Activated naive CD8-positive, alpha-beta T cell treated with anti-CD3 and anti-CD28 coated beads for 36 hours (primary cell): ENCODE measurements around the gene SNX1. TPM values are rescaled to one million over a fixed set of nuclear protein-coding genes. Genes with fewer than 3 reads are reported as not detected.
"Not testable (repeated sequence)": the region's sequence is repeated elsewhere in the genome, so short reads cannot be mapped to it uniquely, and the experiment has no call there.

Experiments used
- DNase-seq: peaks from one replicate; pipeline ENCODE4 v3.0.0; 2021
- H3K27ac Mint-ChIP-seq: one replicate; pipeline ENCODE4 v1.8.0; 2022; ENCODE audit warnings: mild to moderate bottlenecking, moderate library complexity, mixed read lengths
- H3K27me3 Mint-ChIP-seq: one replicate; pipeline ENCODE4 v1.8.0; 2022; ENCODE audit warnings: mild to moderate bottlenecking, mixed read lengths
- H3K36me3 Mint-ChIP-seq: one replicate; pipeline ENCODE4 v1.8.0; 2021; ENCODE audit warnings: mild to moderate bottlenecking, mixed read lengths
- H3K4me1 Mint-ChIP-seq: one replicate; pipeline ENCODE4 v1.8.0; 2021; ENCODE audit warnings: mixed read lengths
- H3K4me3 Mint-ChIP-seq: one replicate; pipeline ENCODE4 v1.8.0; 2022; ENCODE audit warnings: mild to moderate bottlenecking, moderate library complexity, mixed read lengths
- H3K9me3 Mint-ChIP-seq: one replicate; pipeline ENCODE4 v1.8.0; 2022; ENCODE audit warnings: mixed read lengths
- total RNA-seq, 2 experiments: library from RNA; stranded (reverse); gene quantifications; one replicate each; pipeline ENCODE4 v1.2.3, GENCODE V29; 2021

Gene SNX1
- total RNA-seq, 2 experiments from 2014 or later, result 79.8 to 88.6 TPM

- peaks cover 5% of the 10 kb centered on the region for H3K36me3 Mint-ChIP-seq
- H3K4me1 Mint-ChIP-seq, result peaks cover 7% of the 10 kb centered on the region
- no peak for DNase-seq
- H3K27me3 Mint-ChIP-seq, result no peaks in the 10 kb centered on the region
- no peaks in the 10 kb centered on the region for H3K9me3 Mint-ChIP-seq
- no peak overlapping the region for H3K4me3 Mint-ChIP-seq
- H3K27ac Mint-ChIP-seq, result no peak overlapping the region
Observed at GRCh38 chr15:64068133-64068532, 27.6 kb upstream of the SNX1 start.

GRCh38 chr15:64070106-64070505 is 25.7 kb upstream of the SNX1 start:
- H3K27me3 Mint-ChIP-seq, result no peaks in the 10 kb centered on the region
- H3K4me1 Mint-ChIP-seq, result peaks cover 7% of the 10 kb centered on the region
- peaks cover 7% of the 10 kb centered on the region for H3K36me3 Mint-ChIP-seq
- H3K27ac Mint-ChIP-seq, result no peak overlapping the region
- H3K9me3 Mint-ChIP-seq, result no peaks in the 10 kb centered on the region
- H3K4me3 Mint-ChIP-seq, result no peak overlapping the region
- DNase-seq, result no peak

GRCh38 chr15:64070965-64071851 is 24.6 kb upstream of the SNX1 start:
- Mint-ChIP-seq H3K27me3 (no peaks in the 10 kb centered on the region), H3K4me3 (no peak overlapping the region), H3K36me3 (peaks cover 7% of the 10 kb centered on the region), H3K27ac (no peak overlapping the region), H3K4me1 (peaks cover 9% of the 10 kb centered on the region), H3K9me3 (no peaks in the 10 kb centered on the region)
- no peak for DNase-seq

GRCh38 chr15:64071931-64072765 is 23.6 kb upstream of the SNX1 start:
- no peak for DNase-seq
- H3K4me3 Mint-ChIP-seq, result no peak overlapping the region
- H3K27me3 Mint-ChIP-seq, result no peaks in the 10 kb centered on the region
- H3K27ac Mint-ChIP-seq, result no peak overlapping the region
- H3K4me1 Mint-ChIP-seq, result peaks cover 9% of the 10 kb centered on the region
- peaks cover 7% of the 10 kb centered on the region for H3K36me3 Mint-ChIP-seq
- H3K9me3 Mint-ChIP-seq, result no peaks in the 10 kb centered on the region

- Mint-ChIP-seq H3K27me3 (no peaks in the 10 kb centered on the region), H3K4me1 (peaks cover 4% of the 10 kb centered on the region), H3K36me3 (peaks cover 7% of the 10 kb centered on the region), H3K9me3 (no peaks in the 10 kb centered on the region), H3K4me3 (no peak overlapping the region), H3K27ac (no peak overlapping the region)
- DNase-seq, result no peak
Observed at GRCh38 chr15:64072812-64073211, 23.0 kb upstream of the SNX1 start.

DNA sequence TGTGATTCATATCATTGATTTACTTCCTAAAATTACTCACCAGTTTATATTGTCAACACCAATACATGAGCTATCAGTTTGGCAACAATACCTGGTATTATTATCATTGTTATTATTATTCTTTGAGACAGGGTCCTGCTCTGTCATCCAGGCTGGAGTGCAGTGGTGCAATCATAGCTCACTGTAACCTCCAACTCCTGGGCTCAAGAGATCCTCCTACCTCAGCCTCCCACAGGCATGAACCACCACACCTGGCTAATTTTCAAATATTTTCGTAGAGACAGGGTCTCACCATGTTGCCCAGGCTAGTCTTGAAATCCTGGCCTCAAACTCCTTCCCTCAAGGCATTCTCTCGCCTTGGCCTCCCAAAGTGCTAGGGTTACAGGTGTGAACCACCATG is 22.3 kb upstream of the SNX1 start:
- not testable (repeated sequence) for H3K4me1 Mint-ChIP-seq, H3K27me3 Mint-ChIP-seq, H3K27ac Mint-ChIP-seq, DNase-seq, H3K4me3 Mint-ChIP-seq, H3K9me3 Mint-ChIP-seq, H3K36me3 Mint-ChIP-seq

GRCh38 chr15:64082757-64083156 is 13.0 kb upstream of the SNX1 start:
- Mint-ChIP-seq H3K27ac (no peak overlapping the region), H3K4me1 (no peaks in the 10 kb centered on the region), H3K9me3 (no peaks in the 10 kb centered on the region), H3K27me3 (no peaks in the 10 kb centered on the region), H3K36me3 (peaks cover 19% of the 10 kb centered on the region), H3K4me3 (no peak overlapping the region)
- DNase-seq, result no peak

GRCh38 chr15:64089543-64090280 is 6.1 kb upstream of the SNX1 start:
- Mint-ChIP-seq H3K27ac (no peak overlapping the region), H3K27me3 (no peaks in the 10 kb centered on the region), H3K4me3 (no peak overlapping the region), H3K9me3 (no peaks in the 10 kb centered on the region), H3K36me3 (peaks cover 36% of the 10 kb centered on the region), H3K4me1 (peaks cover 22% of the 10 kb centered on the region)
- DNase-seq, result no peak

GRCh38 chr15:64090527-64090926 is 5.3 kb upstream of the SNX1 start:
- Mint-ChIP-seq H3K4me1 (peaks cover 30% of the 10 kb centered on the region), H3K27ac (peak overlapping the region; percentile 38), H3K9me3 (no peaks in the 10 kb centered on the region), H3K27me3 (no peaks in the 10 kb centered on the region), H3K36me3 (peaks cover 36% of the 10 kb centered on the region), H3K4me3 (no peak overlapping the region)
- DNase-seq, result no peak

DNA sequence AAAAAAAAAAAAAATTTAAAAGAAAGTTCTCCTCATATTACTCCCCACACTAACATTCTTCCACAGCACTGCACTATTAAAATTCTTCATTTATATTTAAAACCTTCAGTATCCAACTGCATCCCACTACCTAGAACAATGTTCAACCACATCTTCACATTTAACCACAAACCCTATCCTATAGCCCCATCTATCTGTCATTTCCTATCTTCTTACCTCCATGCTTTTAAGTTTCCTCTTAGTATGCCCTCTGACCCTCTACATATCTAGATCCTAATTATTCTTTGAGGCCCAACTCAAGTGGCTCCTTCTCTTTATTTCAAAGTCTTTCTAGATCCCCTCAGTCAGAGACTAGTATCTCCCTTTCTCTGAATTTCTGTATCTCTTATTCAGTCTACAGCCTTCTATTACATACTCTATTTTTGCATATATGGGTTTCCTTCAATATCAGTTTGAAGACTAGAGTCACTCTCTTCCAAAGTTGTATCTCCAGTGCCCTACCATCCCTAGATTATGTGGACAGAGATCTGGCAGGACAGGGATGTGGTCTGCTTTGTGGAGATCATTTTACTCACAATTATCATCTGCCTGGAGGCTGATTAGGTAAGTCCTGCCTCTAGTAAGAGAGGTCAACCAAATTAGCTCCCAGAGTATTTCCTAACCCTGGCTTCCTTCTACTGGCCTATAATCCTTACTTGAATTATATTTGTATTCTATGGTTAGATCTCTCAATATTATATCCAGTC is 3.5 kb upstream of the SNX1 start:
- H3K4me1 Mint-ChIP-seq, result peaks cover 38% of the 10 kb centered on the region
- DNase-seq, result no peak

GRCh38 chr15:64092864-64093626 is 2.7 kb upstream of the SNX1 start:
- H3K4me3 Mint-ChIP-seq, result peak overlapping the region; percentile 99
- H3K9me3 Mint-ChIP-seq, result no peaks in the 10 kb centered on the region
- H3K36me3 Mint-ChIP-seq, result peaks cover 21% of the 10 kb centered on the region
- no peaks in the 10 kb centered on the region for H3K27me3 Mint-ChIP-seq
- H3K27ac Mint-ChIP-seq, result peak overlapping the region; percentile 98
- H3K4me1 Mint-ChIP-seq, result peaks cover 45% of the 10 kb centered on the region
- peak; percentile 48 for DNase-seq

More for the DNA sequence above, 3.5 kb upstream of the SNX1 start:
- Mint-ChIP-seq H3K27ac (peak overlapping the region; percentile 98), H3K36me3 (peaks cover 28% of the 10 kb centered on the region), H3K27me3 (no peaks in the 10 kb centered on the region), H3K9me3 (no peaks in the 10 kb centered on the region), H3K4me3 (peak overlapping the region; percentile 99)

GRCh38 chr15:64093627-64094417 is 2.0 kb upstream of the SNX1 start, which contains the start of gene CIAO2A:
CIAO2A (minus strand) TSS chr15:64093838; CDS start chr15:64093768, 70 bp downstream.
- peaks cover 21% of the 10 kb centered on the region for H3K36me3 Mint-ChIP-seq
- H3K9me3 Mint-ChIP-seq, result no peaks in the 10 kb centered on the region
- peaks cover 50% of the 10 kb centered on the region for H3K4me1 Mint-ChIP-seq
- H3K27ac Mint-ChIP-seq, result peak within 1 kb of the TSS; percentile 98
- no peaks in the 10 kb centered on the region for H3K27me3 Mint-ChIP-seq
- H3K4me3 Mint-ChIP-seq, result peak within 1 kb of the TSS; percentile 99
- peak; percentile 92 for DNase-seq

DNA sequence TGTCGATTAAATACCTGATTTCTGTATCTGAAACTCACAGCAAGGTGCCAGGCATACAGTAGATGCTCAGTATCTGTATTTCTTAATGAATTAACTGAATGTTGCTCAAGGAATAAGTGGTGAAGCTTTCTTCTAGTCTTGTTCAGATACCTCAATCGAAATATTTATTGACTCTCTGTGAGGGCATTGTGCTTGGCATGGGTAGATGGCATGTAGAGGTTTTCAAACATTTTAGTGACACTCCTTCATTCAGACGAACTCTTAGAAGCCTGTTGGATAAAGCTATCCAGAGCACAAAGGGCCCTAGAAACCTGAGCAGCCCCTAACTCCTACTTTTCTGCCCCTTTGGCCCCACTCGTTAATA is 369 bp upstream of the SNX1 start:
- peak overlapping the region; percentile 99 for H3K4me3 Mint-ChIP-seq

More for the DNA sequence above, 369 bp upstream of the SNX1 start:
- Mint-ChIP-seq H3K36me3 (peaks cover 18% of the 10 kb centered on the region), H3K27ac (peak overlapping the region; percentile 98), H3K4me1 (peaks cover 54% of the 10 kb centered on the region), H3K9me3 (no peaks in the 10 kb centered on the region), H3K27me3 (no peaks in the 10 kb centered on the region)
- DNase-seq, result no peak
